SU-DHL-6 (cell line): ENCODE data around the gene PCYT2.
"Not testable (repeated sequence)": the region's sequence is repeated elsewhere in the genome, so short reads cannot be mapped to it uniquely, and the experiment has no call there.

ENCODE experiments used
- H2AFZ ChIP-seq: fragments of 200-600 bp; sonication (generic); 2 replicates; pipeline ENCODE4 v1.6.1; 2014; ENCODE audit warnings: low read depth, mild to moderate bottlenecking, moderate library complexity, mixed read lengths, antibody characterized with exemption, low read length; ENCODE audit not compliant: severe bottlenecking
- H3F3A ChIP-seq: fragments of 200-600 bp; shearing (Covaris generic); 2 replicates; pipeline ENCODE4 v1.6.0; 2016; ENCODE audit warnings: antibody characterized with exemption, mild to moderate bottlenecking; ENCODE audit not compliant: insufficient read depth
- H3K27ac ChIP-seq: fragments of 200-600 bp; sonication (generic); 2 replicates; pipeline ENCODE4 v1.5.1; 2016; ENCODE audit warnings: low read depth, mild to moderate bottlenecking, low read length, moderate library complexity, mixed read lengths
- H3K27me3 ChIP-seq: fragments of 200-600 bp; sonication (generic), shearing (Covaris generic); 2 replicates; pipeline ENCODE4 v1.6.0; 2014; ENCODE audit warnings: mild to moderate bottlenecking, low read length
- H3K36me3 ChIP-seq: fragments of 200-600 bp; sonication (generic); 2 replicates; pipeline ENCODE4 v1.6.1; 2014; ENCODE audit warnings: mild to moderate bottlenecking, low read length, mixed read lengths
- H3K4me2 ChIP-seq: fragments of 300-600, 200-600 bp; shearing (Covaris generic), sonication (generic); 2 replicates; pipeline ENCODE4 v1.6.0; 2014; ENCODE audit warnings: low read length, low read depth, mild to moderate bottlenecking; ENCODE audit not compliant: poor library complexity, severe bottlenecking
- H3K4me3 ChIP-seq: fragments of 200-600 bp; sonication (generic); 2 replicates; pipeline ENCODE4 v1.5.1; 2014; ENCODE audit warnings: antibody characterized with exemption, low read length, mild to moderate bottlenecking, mixed read lengths; ENCODE audit not compliant: insufficient read depth, poor library complexity, severe bottlenecking
- H3K79me2 ChIP-seq: fragments of 200-600 bp; sonication (generic); 2 replicates; pipeline ENCODE4 v1.6.1; 2014; ENCODE audit warnings: mild to moderate bottlenecking, low read length, moderate library complexity; ENCODE audit not compliant: insufficient read depth
- H3K9ac ChIP-seq: fragments of 200-600 bp; sonication (generic); 2 replicates; pipeline ENCODE4 v1.7.0; 2014; ENCODE audit warnings: mild to moderate bottlenecking, low read length
- H3K9me2 ChIP-seq: fragments of 200-600 bp; sonication (generic); replicated peaks from 2 replicates; pipeline ENCODE4 v1.6.1; 2014; ENCODE audit warnings: low read length; ENCODE audit not compliant: insufficient read depth
- H3K9me3 ChIP-seq: fragments of 200-600 bp; sonication (generic); 2 replicates; pipeline ENCODE4 v1.6.1; 2014; ENCODE audit warnings: low read length, mixed read lengths; ENCODE audit not compliant: insufficient read depth
- H4K20me1 ChIP-seq: fragments of 200-600 bp; sonication (generic); 2 replicates; pipeline ENCODE4 v1.6.1; 2014; ENCODE audit warnings: low read depth, mild to moderate bottlenecking, antibody characterized with exemption, low read length, moderate library complexity, mixed read lengths
- EZH2phosphoT487 ChIP-seq: fragments of 200-600 bp; sonication (generic), shearing (Covaris generic); conservative IDR thresholded peaks from 2 replicates; pipeline ENCODE4 v1.6.1; 2018; ENCODE audit warnings: mild to moderate bottlenecking, antibody characterized with exemption, low read length, moderate library complexity, mixed read lengths
- TF ChIP-seq, protein P1 (sequence below): fragments of 200-600 bp; sonication (generic); IDR thresholded peaks from one replicate; pipeline ENCODE4 v1.5.1; 2017; ENCODE audit warnings: antibody characterized with exemption, mild to moderate bottlenecking, low read length, moderate library complexity; ENCODE audit not compliant: insufficient read depth, poor library complexity, severe bottlenecking

PCYT2 gene

DNA sequence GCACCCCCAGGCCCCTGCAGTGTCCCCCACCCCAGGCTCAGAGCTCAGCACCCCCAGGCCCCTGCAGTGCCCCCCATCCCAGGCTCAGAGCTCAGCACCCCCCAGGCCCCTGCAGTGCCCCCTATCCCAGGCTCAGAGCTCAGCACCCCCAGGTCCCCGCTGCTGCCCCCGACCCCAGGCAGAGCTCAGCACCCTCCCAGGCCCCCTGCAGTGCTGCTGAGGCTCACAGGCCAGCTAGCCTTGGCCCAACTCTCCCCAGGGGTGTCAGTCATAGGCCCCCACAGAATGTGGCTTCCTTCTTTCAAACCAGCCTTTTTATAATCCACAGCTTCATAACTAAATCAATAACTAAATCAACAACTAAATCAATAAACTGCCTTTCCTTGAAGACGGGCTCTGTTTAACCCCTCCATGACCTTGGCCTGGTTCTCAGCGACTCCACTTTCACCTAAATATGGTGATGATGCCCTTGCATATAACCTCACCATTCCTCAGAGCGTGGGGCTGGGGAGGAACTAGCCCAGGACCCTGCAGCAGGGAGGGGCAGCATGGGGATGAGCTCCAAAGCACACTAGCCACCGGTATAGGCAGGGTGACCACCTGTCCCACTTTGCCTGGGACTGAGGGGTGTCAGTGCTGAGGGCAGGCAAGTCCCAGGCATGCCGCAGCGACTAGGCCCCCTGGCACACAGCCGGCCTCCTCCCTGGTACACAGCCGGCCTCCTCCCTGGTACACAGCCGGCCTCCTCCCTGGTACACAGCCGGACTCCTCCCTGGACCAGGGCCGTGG lies 44.8 kb upstream of the PCYT2 start:
- Histone ChIP-seq H3K27me3 (no peaks in the 10 kb centered on the region), H3K27ac (peak overlapping the region; percentile 20; the same call in 1 of the 2 replicates), H3K4me2 (no peak overlapping the region), H3K9me3 (no peaks in the 10 kb centered on the region), H3F3A (peaks cover 14% of the 10 kb centered on the region), H3K9me2 (no peaks in the 10 kb centered on the region), H3K36me3 (no peaks in the 10 kb centered on the region), H3K4me3 (no peak overlapping the region), H4K20me1 (no peaks in the 10 kb centered on the region), H2AFZ (no peak overlapping the region), H3K9ac (no peak overlapping the region), H3K79me2 (peaks cover 31% of the 10 kb centered on the region)
- TF ChIP-seq, protein P1, sequence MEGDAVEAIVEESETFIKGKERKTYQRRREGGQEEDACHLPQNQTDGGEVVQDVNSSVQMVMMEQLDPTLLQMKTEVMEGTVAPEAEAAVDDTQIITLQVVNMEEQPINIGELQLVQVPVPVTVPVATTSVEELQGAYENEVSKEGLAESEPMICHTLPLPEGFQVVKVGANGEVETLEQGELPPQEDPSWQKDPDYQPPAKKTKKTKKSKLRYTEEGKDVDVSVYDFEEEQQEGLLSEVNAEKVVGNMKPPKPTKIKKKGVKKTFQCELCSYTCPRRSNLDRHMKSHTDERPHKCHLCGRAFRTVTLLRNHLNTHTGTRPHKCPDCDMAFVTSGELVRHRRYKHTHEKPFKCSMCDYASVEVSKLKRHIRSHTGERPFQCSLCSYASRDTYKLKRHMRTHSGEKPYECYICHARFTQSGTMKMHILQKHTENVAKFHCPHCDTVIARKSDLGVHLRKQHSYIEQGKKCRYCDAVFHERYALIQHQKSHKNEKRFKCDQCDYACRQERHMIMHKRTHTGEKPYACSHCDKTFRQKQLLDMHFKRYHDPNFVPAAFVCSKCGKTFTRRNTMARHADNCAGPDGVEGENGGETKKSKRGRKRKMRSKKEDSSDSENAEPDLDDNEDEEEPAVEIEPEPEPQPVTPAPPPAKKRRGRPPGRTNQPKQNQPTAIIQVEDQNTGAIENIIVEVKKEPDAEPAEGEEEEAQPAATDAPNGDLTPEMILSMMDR = no peak
- TF ChIP-seq EZH2phosphoT487 = no peak

- H3K9ac ChIP-seq = no peak overlapping the region
- no peaks in the 10 kb centered on the region for H3K36me3 ChIP-seq
- no peaks in the 10 kb centered on the region for H3K27me3 ChIP-seq
- H3K4me3 ChIP-seq = no peak overlapping the region
- no peaks in the 10 kb centered on the region for H3K9me2 ChIP-seq
- peaks cover 31% of the 10 kb centered on the region for H3K79me2 ChIP-seq
- H3F3A ChIP-seq = peaks cover 22% of the 10 kb centered on the region
- H4K20me1 ChIP-seq = no peaks in the 10 kb centered on the region
- H3K4me2 ChIP-seq = no peak overlapping the region
- TF ChIP-seq, protein P1 = no peak
- no peak for TF ChIP-seq EZH2phosphoT487
- no peaks in the 10 kb centered on the region for H3K9me3 ChIP-seq
- no peak overlapping the region for H3K27ac ChIP-seq
- no peak overlapping the region for H2AFZ ChIP-seq
Measured at GRCh38 chr17:81955058-81955681, 44.0 kb upstream of the PCYT2 start.

GRCh38 chr17:81954131-81955057 lies 43.2 kb upstream of the PCYT2 start:
- Histone ChIP-seq H3K9ac (no peak overlapping the region), H2AFZ (no peak overlapping the region), H3K9me2 (no peaks in the 10 kb centered on the region), H3K79me2 (peaks cover 31% of the 10 kb centered on the region), H3K27ac (no peak overlapping the region), H3K27me3 (no peaks in the 10 kb centered on the region), H3F3A (peaks cover 28% of the 10 kb centered on the region), H3K36me3 (no peaks in the 10 kb centered on the region), H4K20me1 (no peaks in the 10 kb centered on the region), H3K4me2 (no peak overlapping the region), H3K9me3 (no peaks in the 10 kb centered on the region), H3K4me3 (no peak overlapping the region)
- no peak for TF ChIP-seq EZH2phosphoT487
- TF ChIP-seq, protein P1 = no peak

DNA sequence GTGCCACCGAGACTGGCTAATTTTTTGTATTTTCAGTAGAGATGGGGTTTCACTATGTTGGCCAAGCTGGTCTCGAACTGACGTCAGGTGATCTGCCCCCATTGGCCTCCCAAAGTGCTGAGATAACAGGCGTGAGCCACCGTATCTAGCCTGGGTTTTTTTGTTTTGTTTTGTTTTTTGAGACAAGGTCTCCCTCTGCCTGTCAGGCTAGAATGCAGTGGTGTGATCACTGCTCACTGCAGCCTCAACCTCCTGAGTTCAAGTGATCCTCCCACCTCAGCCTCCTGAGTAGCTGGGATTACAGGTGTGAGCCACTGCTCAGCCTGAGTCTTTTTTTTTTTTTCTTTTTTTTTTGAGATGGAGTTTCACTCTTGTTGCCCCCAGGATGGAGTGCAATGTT lies 42.2 kb upstream of the PCYT2 start:
- Histone ChIP-seq H3F3A (peaks cover 28% of the 10 kb centered on the region), H3K79me2 (peaks cover 21% of the 10 kb centered on the region), H3K27ac (peak overlapping the region; percentile 83)
- H3K4me3 ChIP-seq, H2AFZ ChIP-seq, H3K9me2 ChIP-seq, H3K9me3 ChIP-seq, H4K20me1 ChIP-seq, H3K4me2 ChIP-seq, H3K9ac ChIP-seq, H3K27me3 ChIP-seq, H3K36me3 ChIP-seq: not testable (repeated sequence)
